ENCODE data around the gene PRDM7.

The PRDM7 gene

DNA sequence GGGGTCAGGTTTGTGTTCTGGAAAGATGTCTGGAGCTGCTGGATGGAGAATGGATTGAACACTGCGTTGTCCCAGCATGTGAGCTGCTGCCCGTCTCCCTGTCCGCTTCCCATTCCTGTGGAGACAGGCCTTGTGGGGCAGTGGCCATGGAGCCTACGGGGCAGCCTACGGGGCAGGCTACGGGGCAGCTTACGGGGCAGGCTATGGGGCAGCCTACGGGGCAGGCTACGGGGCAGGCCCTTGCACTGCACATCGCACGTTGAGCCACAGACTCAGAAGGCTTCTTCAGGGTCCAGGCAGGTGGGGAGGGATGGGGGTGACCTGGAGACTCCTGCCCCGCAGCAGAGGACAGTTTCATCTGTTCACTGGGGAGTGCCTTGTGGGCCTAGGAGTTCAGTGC, 48.1 kb downstream of the PRDM7 start:
- no peak overlapping the region for H3K4me3 ChIP-seq (ENCODE audit: low read depth, low read length)
- TF ChIP-seq, protein P1, sequence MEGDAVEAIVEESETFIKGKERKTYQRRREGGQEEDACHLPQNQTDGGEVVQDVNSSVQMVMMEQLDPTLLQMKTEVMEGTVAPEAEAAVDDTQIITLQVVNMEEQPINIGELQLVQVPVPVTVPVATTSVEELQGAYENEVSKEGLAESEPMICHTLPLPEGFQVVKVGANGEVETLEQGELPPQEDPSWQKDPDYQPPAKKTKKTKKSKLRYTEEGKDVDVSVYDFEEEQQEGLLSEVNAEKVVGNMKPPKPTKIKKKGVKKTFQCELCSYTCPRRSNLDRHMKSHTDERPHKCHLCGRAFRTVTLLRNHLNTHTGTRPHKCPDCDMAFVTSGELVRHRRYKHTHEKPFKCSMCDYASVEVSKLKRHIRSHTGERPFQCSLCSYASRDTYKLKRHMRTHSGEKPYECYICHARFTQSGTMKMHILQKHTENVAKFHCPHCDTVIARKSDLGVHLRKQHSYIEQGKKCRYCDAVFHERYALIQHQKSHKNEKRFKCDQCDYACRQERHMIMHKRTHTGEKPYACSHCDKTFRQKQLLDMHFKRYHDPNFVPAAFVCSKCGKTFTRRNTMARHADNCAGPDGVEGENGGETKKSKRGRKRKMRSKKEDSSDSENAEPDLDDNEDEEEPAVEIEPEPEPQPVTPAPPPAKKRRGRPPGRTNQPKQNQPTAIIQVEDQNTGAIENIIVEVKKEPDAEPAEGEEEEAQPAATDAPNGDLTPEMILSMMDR (IDR thresholded peaks at IDR 0.05; ENCODE audit: insufficient read depth, low read depth, low read length, missing control alignments) = no peak
- no peak for DNase-seq (ENCODE audit: low read depth)

DNA sequence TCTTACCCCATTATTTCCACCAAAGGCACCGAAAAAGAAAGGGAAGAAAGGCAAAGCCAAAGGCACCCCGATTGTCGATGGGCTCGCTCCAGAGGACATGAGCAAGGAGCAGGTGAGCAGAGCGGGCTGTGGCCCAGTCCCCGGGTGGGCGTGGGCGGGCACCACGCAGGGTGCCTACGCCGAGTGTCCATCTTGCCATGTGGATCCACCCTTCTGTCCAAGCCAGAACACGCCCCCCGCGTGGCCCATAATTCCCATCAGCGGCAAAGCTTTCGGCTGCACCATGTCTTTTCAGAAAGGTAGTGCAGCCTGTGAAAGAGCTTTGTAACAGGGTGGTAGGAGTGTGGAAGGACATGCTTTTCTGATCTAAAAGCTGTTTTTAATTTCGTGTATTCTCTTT, 49.5 kb downstream of the PRDM7 start:
- TF ChIP-seq, protein P1 (IDR thresholded peaks at IDR 0.05; ENCODE audit: insufficient read depth, low read depth, low read length, missing control alignments) = no peak

DNA sequence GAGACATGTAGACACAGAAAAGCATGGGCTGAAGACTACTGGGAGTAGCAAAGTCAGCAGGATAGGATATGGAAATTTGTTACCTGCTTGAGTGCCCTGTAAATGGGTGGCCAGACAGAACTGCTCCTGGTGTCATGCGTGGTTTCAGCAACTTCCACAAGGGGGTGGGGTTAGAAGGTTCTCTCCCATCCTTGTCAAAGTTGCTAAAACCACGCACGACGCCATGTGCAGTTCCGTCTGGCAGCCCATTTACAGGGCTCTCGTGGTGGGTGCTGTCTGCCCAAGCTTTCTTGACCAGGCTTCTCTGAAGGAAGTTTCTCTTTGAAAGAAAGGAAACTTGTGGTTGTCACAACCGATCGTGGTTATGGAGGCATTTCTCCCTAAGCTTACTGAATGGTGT, 51.0 kb downstream of the PRDM7 start:
- H3K4me3 ChIP-seq (ENCODE audit: low read depth, low read length) = no peak overlapping the region
- TF ChIP-seq, protein P1 (IDR thresholded peaks at IDR 0.05; ENCODE audit: insufficient read depth, low read depth, low read length, missing control alignments) = no peak
- no peak for DNase-seq (ENCODE audit: low read depth)

More for the DNA sequence above, 49.5 kb downstream of the PRDM7 start:
- DNase-seq (ENCODE audit: low read depth) = no peak
- H3K4me3 ChIP-seq (ENCODE audit: low read depth, low read length) = no peak overlapping the region

DNA sequence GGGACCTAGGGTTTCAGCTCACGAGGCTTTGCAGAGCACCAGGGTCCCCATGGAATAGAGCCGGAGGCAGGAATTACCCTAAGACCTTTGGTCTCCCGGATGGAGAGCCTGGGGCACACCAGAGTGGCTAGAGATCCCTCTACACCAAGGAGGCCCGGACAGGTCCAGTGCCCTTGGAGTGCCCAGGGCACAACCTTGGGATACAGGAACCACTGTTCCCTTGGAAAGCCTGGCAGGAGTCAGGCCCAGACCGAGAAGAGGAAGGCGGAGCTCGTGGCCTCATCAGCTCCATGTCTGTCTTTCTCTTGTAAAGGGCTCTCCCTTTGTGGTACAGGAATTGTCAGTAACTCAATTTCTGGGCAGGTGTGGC, 54.1 kb downstream of the PRDM7 start:
- DNase-seq (ENCODE audit: low read depth) = no peak
- peak overlapping the region; percentile 93 for H3K4me3 ChIP-seq (ENCODE audit: low read depth, low read length)
- TF ChIP-seq, protein P1 (IDR thresholded peaks at IDR 0.05; ENCODE audit: insufficient read depth, low read depth, low read length, missing control alignments) = no peak

DNA sequence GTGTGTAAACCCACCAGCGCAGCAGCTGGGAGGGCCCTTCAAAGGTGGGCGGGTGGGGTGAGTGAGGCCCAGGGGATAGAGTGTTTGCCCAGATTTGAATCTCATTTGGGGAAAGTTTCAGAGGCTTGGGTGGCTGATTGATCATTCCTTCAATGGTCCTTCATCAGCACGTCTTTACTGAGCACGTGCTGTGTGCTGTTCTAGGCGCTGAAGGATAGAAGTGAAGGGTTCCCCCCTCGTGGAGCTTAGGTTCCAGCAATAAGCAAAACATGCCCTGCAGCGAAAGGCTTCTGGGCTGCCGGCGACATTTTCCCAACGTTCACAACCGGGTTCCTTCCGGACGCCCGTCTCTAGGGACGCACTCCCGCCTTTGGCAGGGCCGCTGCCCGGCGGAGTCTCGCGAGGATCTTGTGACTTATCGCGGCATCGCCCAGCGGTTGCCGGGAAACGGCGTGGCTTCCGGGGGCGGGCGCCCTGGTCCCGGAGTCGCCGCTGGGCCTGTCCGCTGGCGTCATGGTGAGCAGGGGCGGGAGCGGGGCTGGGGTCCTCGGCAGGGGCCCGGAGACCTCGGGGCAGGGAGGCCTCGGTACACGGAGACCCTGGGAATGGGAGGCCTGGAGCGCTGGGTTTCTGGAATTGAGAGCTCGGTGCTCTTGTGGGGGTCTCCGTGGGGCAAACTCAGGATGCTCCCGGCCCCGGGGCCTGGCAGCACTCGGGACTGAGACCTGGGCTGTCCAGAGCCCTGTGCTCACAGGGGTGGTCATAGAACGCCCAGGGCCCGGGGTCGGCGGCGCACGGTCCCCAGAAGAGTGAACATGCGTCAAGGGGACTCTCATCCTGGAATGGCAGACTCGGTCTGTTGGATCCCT, 54.7 kb downstream of the PRDM7 start:
- TF ChIP-seq, protein P1 (IDR thresholded peaks at IDR 0.05; ENCODE audit: insufficient read depth, low read depth, low read length, missing control alignments) = no peak
- peak; percentile 93 for DNase-seq (ENCODE audit: low read depth)
- peak overlapping the region; percentile 93 for H3K4me3 ChIP-seq (ENCODE audit: low read depth, low read length)

DNA sequence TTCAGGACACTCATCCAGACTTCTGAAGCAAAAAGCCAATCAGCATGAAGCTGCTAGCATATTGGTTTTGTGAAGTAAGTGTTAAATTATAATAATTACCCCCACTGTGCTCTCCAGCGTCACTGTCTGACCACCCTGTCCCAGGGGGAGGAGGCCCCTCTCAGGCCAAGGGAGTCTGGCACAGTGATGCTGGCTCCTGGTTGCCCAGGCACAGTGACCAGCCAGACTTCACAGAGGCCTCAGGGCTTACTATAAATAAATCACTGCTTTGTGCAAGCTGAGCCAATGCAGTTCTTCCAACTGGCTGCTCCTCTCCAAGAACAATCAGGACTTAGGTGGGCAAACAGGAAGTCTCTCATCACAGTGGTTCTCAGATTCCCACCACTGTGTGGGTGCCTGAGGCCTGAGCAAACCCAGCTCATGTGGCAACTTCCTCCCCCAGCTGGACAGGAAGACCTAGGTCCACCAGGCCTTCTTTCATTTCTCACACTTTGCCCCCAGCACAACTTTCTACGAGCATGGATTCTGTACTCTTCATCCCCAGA, 56.2 kb downstream of the PRDM7 start:
- TF ChIP-seq, protein P1 (IDR thresholded peaks at IDR 0.05; ENCODE audit: insufficient read depth, low read depth, low read length, missing control alignments) = no peak
- H3K4me3 ChIP-seq (ENCODE audit: low read depth, low read length) = no peak overlapping the region
- peak; percentile 24 for DNase-seq (ENCODE audit: low read depth)

Data from GM12865 (cell line).